ENCODE measurements around the gene SOCS2.
A peak's percentile ranks its signal among the peaks of the same experiment; 100 is the strongest.

SOCS2 gene

DNA sequence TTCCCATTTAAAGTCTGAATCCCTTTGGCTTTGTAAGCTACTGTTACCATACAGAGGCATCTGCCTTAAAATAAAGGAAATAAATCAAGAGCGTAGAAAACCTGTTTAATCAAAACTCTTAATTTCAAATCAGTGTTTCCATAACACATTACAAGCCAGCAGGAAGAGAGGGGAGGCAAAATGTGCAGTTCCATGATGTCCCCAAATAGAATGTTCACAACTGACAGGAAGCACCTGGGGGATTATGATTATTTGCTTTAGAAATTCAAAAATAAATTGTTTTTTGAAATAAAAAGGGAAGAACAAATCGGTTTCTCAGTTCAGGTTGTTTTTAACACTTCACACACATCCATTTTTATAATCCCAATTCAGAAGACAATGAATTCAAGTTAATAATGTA is 21.4 kb downstream of the SOCS2 start:
- DNase-seq (ENCODE audit: insufficient read length, low spot score) (no peak), FAIRE-seq (no peak)
- no peak for TF ChIP-seq POLR2A (IDR thresholded peaks at IDR 0.05; ENCODE audit: low read depth, low read length)

DNA sequence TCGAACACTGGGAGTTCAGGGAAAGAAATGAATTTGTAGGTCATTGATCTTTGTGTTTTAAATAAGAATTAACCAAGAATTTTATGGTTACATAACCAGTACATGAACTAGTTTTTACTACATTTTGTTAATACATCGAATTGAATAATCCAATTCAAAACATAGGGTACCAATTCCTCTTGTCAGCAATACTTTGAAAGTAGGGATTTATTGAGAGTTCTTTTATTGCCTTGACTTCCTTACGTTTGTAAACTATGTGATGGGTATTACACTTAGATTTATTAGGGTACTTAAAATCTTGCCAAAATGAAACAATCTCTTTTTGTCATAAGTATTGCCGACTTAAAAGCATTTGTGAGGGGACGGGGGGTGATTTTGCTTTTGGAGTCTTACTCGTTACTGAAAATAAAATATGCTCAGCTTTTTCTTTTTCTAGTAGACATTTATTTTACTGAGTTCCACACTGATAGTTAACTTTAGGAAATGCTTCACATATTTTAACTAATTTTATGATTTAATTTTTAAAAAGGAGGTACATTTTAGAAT is 22.4 kb downstream of the SOCS2 start:
- no peak for TF ChIP-seq POLR2A (IDR thresholded peaks at IDR 0.05; ENCODE audit: low read depth, low read length)
- no peak for DNase-seq (ENCODE audit: insufficient read length, low spot score)
- no peak for FAIRE-seq

DNA sequence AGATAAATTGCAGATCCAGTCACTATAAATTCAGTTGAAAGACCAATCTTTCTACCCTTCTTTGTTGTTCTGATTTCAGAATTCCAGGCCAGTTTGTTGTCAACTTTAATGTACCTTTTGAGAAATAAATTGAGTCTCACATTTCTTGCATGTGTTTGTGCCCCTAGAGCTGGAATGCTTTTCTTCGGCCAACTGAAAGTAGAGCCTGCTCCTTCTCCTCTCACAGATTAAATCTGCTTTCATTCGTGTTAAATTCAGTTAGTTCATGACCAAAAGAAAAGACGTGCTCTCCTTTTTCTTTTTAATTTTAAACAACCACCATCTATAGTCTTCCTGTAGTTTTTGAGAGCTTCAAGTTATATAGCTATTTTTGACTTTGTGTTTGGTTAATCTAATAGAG is 22.9 kb downstream of the SOCS2 start:
- TF ChIP-seq POLR2A (IDR thresholded peaks at IDR 0.05; ENCODE audit: low read depth, low read length): no peak
- no peak for DNase-seq (ENCODE audit: insufficient read length, low spot score)
- peak; percentile 80 for FAIRE-seq

DNA sequence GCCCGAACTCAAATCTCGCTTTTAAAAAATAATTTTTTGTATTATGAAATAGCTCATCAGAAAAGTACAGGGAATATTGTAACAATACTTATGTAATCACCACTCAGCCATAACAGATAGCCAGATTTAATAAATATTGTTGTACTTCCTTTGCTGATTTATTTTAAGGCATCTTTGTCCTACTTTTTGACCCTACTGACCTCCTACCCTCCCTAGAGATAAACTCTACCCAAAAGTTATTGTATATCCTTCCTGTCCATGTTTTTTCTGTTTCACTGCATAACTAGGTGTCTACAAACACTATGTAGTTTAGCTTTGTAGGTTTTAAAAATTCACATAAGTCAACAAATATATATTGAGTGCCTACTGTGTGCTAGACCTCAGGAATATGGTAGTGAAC is 25.1 kb downstream of the SOCS2 start:
- TF ChIP-seq POLR2A (IDR thresholded peaks at IDR 0.05; ENCODE audit: low read depth, low read length): no peak
- FAIRE-seq (no peak), DNase-seq (ENCODE audit: insufficient read length, low spot score) (no peak)

DNA sequence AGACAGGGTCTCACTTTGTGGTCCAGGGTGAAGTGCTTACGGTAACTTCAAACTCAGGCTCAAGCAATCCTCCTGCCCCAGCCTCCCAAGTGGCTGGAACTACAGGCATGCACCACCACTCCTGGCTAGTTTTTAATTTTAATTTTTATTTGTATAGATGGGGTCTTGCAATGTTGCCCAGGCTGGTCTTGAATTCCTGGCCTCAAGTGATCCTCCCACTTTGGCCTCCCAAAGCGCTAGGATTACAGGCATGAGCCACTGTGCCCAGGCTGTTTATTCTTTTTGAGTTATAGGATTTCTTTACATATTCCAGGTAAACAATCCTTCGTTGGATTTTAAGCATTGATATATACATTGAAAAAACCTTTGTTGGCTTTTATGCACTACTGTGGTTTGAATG is 26.7 kb downstream of the SOCS2 start:
- DNase-seq (ENCODE audit: insufficient read length, low spot score): no peak
- no peak for TF ChIP-seq POLR2A (IDR thresholded peaks at IDR 0.05; ENCODE audit: low read depth, low read length)
- FAIRE-seq: no peak

DNA sequence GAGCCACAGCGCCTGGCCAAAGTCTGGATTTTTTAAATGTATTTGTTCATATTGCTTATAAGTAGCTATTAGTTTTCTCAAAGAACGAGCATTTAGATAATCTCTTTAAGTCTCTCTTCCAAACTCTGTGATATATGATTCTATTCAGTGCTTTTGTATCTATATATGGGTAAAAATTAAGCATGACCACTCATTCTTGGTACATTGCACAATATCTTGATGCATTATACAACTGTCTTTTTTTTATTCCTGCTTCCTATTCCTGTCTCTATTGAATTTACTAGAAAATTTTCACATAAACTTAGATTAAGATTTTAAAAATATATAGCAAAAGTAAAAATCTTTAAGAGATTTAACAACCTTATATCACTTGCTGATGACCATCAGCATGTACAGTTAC is 29.1 kb downstream of the SOCS2 start:
- no peak for FAIRE-seq
- no peak for DNase-seq (ENCODE audit: insufficient read length, low spot score)

DNA sequence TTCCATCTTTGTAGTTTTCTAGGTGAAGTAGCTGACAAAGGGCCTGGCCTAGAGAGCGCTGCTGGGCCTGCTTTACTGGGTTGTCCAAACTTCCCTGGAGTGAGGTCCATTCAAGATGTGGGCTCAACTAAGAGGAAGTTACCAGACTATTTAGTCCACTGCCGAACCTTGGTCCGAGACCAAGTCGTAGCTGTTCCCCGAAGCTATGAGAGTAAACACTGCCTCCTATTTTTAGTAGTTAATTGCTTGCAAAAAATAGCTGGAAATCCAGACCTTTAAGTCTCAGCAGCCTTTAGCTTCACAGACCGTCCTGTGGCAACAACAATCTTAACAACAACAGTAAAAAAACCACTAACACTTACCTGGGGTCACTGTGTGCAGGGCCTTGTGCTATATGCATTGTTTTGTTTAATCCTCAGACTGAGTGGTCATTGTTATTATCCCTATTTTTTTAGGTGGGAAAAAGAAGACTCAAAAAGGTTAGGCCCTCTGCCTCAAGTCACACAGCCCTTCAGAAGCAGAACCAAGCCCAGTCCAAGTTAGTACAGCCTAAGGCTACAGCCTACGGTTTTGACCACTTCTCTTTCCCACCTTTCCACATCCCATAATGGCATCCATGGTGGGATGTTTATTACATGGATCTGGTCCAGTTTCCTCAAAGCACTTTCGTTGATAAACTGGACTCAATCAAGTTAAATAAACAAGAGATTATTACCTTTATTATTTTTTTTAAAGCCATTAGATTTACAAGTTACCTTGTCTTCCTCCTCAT is 30.6 kb downstream of the SOCS2 start:
- DNase-seq (ENCODE audit: insufficient read length, low spot score) (no peak), FAIRE-seq (no peak)
- TF ChIP-seq POLR2A (IDR thresholded peaks at IDR 0.05; ENCODE audit: low read depth, low read length): no peak

More for the DNA sequence above, 29.1 kb downstream of the SOCS2 start:
- TF ChIP-seq POLR2A (IDR thresholded peaks at IDR 0.05; ENCODE audit: low read depth, low read length): no peak

DNA sequence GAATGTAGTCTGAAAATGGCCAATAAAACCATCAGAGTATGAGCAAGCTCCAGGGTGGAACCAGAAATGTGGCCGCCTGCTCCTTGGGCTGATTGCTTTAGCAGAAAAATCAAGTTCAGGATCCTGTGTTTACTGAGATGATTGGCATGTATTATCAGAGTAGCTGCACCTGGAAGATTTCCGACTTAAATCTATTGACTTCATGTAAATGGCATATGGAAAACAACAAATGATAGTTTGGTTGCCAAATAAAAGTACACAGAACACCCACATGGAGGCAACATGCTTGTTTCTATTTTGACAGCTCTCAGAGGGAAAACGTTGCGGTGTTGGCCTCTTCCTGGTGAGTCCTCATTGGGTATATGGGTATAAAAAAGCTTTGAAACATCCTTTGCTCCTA is 31.3 kb downstream of the SOCS2 start:
- FAIRE-seq (no peak), DNase-seq (ENCODE audit: insufficient read length, low spot score) (no peak)
- TF ChIP-seq POLR2A (IDR thresholded peaks at IDR 0.05; ENCODE audit: low read depth, low read length): no peak

DNA sequence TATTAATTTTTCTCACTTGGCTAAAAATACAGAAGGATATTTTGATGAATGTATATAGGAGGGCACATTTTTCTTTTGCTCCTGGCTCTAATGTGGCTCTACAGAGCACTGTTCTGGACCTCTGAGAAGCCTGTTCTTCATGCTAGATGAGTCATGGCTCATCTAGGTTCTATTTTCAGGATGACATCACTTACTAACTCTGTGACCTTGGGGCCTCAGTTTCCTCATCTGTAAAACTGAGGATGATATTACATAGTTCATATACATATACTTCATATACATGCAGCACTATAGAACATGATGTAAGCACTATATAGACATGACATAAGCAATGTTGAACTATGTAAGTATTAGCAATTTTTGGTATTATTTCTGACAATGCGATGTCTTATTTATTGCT is 35.8 kb downstream of the SOCS2 start:
- FAIRE-seq (no peak), DNase-seq (ENCODE audit: insufficient read length, low spot score) (no peak)
- TF ChIP-seq POLR2A (IDR thresholded peaks at IDR 0.05; ENCODE audit: low read depth, low read length): no peak

DNA sequence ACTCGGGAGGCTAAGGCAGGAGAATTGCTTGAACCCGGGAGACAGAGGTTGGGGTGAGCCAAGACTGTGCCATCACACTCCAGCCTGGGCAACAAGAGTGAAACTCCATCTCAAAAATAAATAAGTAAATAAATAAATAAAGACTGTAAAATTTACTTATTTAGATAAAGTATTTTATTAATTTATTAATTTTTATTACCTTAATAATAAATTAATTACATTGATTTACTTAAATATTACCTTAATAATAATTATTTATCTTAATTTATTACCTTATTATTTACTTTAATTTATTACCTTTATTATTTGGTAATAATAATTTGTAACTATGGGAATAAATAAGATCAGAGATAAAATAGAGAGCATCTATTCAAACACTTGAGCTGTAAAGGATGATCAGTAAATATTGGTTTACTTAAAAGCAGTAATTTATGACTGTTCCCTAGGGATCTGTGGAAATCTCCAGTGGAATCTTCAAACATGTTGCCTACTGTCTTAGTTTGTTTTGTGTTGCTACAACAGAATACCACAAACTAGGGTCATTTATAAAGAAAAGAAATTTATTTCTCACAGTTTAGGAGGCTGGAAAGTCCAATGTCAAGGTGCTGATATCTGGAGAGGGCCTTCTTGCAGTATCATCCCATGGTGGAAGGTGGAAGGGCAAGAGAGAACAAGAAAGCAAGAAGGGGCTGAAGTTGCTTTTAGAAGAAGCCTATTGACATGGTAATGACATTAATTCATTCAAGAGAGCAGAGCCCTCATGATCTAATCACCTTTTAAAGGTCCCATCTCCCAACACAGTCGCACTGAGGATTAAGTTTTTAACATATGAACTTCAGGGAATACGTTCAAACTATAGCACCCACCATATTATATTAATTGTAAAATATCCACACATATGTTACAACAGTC is 37.1 kb downstream of the SOCS2 start:
- DNase-seq (ENCODE audit: insufficient read length, low spot score): no peak
- no peak for FAIRE-seq
- TF ChIP-seq POLR2A (IDR thresholded peaks at IDR 0.05; ENCODE audit: low read depth, low read length): no peak

DNA sequence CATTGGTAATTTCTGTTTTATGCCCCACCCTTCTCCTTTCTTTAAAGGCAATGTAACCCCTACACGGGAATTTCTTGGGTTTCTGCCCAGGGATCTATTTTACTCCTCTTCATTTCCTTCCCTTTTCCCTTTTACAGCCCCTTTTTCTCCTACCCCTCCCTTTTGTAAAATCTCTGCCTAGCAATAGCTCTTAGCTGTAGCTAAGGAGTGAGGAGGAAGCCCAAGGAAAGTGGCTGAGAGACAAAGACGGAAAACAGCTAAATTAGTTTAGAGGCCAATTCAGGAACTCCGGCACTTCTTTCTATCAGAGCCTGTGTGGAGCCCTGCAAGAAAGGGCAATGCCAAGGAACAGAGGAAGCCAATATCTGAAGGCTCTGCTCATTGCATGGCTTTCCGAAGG is 40.3 kb downstream of the SOCS2 start:
- DNase-seq (ENCODE audit: insufficient read length, low spot score): no peak
- TF ChIP-seq POLR2A (IDR thresholded peaks at IDR 0.05; ENCODE audit: low read depth, low read length): no peak
- no peak for FAIRE-seq

DNA sequence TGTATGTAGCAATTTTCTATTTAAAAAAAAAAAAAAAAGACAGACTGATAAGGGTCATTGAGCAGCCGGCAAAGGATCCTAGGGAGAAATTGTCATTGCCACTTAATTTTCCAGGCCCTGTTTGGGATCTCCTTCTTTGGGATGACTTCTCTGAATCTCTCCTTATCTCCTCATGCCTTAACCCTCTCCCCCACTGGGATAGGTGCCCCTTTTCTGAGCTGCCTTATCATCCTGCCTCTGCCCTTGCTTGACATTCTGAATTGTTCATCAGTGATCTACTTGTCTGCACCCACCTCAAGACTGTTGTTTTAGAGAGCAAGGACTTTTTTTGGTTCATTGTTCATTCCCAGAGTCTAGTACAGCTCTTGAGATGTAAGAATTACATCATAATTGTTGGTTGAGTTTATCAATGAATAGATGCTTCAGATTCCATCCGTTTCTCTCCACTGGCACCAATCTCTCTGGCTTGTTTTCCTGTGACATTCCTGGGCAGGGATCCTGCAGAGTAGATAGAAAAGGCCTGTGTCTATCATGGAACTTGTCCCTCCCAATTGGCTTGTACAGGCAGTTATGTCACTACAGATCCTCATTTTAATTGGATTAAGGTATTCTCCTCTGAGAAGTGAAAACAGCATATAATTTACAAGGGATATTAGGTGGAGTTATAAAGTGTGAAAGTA is 42.6 kb downstream of the SOCS2 start:
- FAIRE-seq: no peak
- TF ChIP-seq POLR2A (IDR thresholded peaks at IDR 0.05; ENCODE audit: low read depth, low read length): no peak

DNA sequence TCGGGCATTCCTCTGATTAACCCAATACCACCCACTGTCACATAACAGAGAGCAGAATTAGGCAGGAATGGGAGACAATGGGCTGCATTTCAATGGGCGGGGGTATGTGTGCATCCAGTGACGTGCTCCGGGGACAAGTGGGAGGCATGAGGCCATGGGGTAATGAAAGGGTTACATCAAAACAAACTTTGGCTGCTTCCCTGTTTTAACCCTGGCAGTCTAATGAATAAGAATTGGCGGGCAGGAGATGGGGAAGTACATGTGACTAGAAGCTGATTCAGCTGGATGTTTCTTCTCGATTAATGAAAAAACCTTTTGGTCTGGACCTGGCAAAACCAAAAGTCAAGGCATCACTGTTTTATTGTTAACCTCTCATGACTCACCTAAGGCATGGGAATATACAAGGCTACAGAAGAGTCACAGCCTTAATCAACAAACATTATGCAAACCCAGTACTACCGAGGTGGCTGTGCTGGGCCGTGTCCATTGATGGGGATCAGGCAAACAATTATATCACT is 44.2 kb downstream of the SOCS2 start:
- peak; percentile 15 for DNase-seq (ENCODE audit: insufficient read length, low spot score)
- no peak for TF ChIP-seq POLR2A (IDR thresholded peaks at IDR 0.05; ENCODE audit: low read depth, low read length)
- peak; percentile 50 for FAIRE-seq

More for the DNA sequence above, 42.6 kb downstream of the SOCS2 start:
- DNase-seq (ENCODE audit: insufficient read length, low spot score): no peak
